COR-L47 (cell line): ENCODE results near the gene KRT81.
"Not testable (repeated sequence)": the region's sequence is repeated elsewhere in the genome, so short reads cannot be mapped to it uniquely, and the experiment has no call there.

ENCODE experiments used
- DNase-seq: peaks from one replicate; lab custom pipeline; 2025; lab: John Stamatoyannopoulos, UW

KRT81 gene

GRCh38 chr12:52253391-52254179 is 37.7 kb downstream of the KRT81 start:
- no peak for DNase-seq

DNA sequence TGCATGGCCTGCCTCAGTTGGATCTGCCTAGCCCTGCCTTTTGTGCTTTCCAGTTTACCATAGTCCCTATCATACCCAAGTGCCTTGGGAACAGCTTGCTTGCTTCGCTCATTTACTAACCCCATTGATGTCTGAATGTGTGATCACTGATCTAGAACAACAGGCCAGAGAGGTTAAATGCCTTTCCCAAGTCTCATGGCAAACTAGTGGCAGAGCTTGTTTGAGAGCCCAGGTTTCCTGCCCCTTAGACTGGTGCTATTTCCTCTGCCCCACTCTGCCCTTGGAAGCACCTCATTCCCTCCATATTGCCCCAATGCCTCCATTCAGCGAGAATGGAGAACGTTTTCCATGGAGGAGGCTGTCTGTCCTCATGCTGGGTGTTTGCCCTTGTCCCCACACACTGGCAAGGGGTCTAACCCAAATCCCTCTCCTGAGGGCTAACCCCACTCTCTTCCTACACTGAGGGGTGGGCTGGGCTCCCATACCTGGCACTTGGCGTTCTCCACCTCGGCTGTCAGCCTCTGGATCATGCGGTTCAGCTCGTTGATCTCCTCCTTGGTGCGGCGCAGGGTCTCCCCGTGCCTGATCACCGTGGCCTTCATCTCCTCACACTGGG is 38.5 kb downstream of the KRT81 start:
- DNase-seq: no peak

DNA sequence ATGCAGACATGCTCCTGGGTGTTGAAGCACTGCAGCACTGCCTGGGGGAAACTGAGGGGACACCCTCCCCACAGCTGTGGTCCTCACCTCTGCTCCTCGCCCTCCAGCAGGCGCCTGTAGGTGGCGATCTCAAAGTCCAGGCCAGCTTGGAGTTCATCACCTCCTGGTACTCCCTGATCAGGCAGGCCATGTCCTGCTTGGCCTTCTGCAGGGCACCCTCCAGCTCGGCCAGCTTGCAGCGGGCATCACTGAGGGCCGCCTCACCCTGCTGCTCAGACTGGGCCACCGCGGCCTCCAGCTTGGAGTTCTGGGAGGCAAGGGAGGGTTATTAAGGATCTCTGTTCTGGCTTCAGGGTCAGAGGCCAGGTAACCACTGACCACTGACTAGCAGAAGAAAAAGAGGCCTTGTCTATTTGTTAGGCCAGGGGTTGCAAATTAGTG is 39.1 kb downstream of the KRT81 start:
- DNase-seq: not testable (repeated sequence)

GRCh38 chr12:52251367-52252051 is 39.8 kb downstream of the KRT81 start:
- no peak for DNase-seq

- DNase-seq: no peak
Observed at GRCh38 chr12:52250048-52250990, 41.0 kb downstream of the KRT81 start.

GRCh38 chr12:52249511-52250047 is 41.8 kb downstream of the KRT81 start:
- DNase-seq: no peak

- no peak for DNase-seq
Observed at GRCh38 chr12:52248541-52249461, 42.5 kb downstream of the KRT81 start.

DNA sequence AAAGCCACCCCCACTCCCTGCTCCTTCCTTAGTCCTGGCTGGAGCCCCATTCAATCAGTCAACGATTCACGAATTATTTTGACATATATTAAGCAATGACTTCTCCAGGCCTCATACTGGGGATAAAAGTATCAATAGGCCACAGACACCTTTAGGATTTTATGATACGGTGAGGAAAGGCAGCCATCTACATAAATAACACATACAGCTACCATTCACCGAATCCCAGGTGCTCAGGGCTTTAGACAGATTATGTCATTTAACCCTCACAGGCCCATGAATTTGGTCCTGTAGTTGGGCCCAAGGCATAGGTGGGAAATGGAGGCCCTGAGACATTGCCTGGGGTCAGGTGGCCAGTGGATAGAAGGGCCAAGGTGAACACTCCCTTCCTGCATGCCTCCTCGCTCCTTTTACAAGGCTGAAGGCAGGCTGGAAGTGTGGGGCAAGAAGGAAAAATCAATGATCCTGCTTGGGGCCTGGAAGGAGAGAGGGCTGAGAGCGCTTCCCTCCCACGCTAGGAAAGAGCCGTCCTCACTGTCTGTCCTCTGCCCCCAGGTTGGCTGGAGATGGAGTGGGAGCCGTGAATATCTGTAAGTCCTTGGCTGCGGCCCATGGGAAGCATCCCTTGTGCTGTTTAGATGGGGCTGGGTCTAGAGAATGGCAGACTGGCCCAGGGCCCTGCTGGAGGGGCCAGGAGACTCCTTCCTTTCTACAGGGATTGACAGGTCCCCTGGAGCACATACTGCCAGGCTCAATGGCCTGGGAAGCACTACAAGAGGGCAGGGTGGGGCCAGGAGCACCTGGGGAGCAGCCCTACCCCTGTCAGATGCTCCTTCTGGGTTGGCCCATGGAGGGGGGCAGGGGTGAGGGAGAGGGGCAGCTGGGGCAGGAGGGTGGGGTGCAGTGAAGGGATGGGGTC is 43.5 kb downstream of the KRT81 start:
- DNase-seq: no peak

GRCh38 chr12:52246720-52247621 is 44.4 kb downstream of the KRT81 start:
- no peak for DNase-seq

DNA sequence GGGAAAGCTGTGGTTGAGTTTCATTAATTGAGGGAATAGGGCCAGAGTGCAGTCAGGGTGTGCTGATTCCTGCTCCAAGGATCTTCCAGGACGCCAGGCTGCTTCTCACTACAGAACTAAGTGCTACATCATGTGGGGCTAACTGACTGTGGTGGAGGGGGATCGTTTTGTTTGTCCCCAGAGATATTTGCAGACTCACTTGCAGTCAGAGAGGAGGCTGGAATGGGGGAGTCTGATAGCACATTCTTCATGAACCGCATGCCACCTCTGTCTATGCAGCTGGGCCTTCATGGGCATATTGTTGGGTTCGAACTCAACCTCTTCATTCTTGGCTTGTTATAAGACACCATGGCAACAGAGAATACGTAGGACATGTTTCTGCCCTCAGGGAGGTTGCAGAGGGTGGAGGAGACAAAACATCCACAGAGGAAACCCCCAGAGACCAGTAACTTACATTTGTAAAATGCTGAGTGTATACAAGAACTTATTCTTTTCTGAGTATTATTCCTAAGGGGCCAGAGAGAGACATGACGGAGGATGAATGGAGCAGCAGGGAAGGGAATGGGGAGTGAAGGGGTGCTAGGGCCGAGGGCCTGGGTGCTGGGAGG is 45.3 kb downstream of the KRT81 start:
- DNase-seq: no peak

DNA sequence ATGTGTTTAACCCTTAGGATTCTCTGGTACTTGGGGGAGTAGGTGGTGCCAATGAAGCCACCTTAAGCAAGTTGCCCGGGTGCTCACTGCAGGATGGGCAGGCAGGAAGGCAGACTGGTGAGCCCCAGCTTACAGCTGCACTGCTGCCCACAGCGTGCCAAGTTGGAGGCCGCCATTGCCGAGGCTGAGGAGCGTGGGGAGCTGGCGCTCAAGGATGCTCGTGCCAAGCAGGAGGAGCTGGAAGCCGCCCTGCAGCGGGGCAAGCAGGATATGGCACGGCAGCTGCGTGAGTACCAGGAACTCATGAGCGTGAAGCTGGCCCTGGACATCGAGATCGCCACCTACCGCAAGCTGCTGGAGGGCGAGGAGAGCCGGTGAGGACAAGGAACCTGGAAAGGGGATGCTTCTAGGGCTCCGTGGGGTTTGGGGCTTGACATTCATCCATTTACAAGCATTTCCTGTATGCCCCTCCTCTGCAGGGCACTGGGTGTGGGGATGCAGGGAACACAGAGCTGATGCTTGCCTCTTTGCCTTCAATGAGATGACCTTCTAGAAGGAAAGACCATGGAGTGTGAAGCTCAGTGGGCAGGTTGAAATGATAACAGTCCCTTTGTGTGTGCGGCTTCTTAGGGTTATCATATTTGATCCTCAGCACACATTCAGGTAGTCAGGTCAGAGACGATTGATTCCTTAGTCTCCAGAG is 45.9 kb downstream of the KRT81 start:
- no peak for DNase-seq

DNA sequence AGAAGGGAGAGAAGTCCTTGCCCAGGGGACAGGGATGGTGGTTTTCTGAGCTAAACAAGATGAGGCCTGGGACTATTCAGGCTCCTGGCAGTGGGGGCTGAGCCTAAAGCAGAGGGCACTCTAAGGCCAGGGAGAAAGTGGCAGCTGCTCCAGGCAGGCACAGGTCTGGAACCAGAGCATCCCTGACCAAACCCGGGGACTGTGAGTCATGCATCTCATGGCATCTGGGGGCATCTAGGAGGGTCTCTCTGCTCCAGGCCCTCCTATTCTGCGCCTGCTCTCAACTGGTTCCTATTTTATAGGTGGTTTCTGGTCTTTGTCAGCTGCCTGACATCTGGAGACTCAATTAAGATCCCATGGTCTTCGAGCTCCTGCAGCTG is 46.7 kb downstream of the KRT81 start:
- no peak for DNase-seq

DNA sequence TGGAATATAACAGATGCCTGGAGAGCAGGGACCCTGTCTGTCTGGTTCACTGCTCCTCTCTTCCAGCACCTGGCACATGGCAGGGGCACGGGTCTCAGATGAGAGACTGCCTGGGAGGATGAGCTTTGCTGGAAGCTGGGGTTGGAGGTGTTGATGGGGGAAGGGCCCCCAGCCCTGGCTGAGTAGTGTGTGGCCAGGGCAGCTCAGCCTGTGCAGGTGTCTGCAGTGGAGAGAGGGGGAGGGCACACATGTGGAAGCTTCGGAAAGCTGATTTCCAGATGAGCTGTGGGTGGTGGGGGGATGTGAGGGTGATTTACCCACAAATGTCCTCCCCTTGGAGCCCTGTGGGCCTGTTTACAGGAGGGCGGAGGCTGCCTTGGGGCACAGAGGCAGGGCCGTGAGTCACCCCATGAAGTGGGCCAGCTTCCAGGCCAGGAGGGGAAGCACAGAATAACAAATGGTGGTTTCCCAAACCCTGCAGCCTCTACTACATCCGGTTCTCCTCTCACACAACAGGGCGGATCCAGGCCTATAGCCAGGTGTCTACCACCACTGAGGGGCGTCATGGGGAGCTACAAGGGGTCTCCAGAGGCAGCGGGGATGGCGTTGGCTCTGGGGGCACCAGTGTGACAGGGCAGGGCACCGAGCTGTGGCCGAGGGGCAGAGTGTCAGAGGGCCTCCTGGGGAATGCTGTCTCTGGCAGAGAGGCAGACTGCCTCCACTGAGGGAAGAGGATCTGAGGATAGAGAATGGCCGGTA is 47.3 kb downstream of the KRT81 start:
- DNase-seq: peak; percentile 57

- no peak for DNase-seq
Observed at GRCh38 chr12:52243259-52243855, 48.0 kb downstream of the KRT81 start.

DNA sequence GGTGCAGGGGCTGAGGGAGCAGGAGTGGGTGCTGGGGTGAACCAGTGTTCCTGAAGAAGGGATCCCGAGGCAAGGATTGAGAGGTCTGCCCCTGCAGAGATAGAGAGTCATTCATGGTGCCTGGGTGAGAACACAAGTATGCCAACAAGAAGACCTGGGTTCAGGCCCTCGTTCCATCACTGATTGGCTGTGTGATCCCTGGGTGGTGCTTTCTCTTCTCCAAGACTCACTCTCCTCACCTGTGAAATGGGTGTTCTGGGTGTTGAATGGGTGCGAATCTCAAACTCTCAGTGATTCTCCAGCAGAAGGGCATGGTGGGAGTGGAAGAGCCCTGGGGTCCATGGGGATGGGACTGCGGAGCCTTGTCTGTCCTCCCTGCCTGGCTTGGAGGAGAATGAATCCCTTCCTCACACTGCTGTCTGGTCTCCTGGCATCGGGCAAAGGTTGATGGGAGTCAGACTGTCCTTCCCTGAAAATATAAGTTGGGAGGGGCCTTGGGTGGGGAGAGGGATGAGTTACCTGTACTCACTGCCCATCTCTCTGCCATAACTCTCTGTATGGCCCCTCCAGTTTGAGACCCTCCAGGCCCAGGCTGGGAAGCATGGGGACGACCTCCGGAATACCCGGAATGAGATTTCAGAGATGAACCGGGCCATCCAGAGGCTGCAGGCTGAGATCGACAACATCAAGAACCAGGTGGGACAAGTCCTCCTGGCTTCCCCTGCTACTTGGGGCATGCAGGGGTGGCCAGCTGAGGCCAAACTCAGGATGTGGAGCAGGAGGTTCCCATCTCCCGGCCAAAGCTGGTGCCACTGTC is 48.7 kb downstream of the KRT81 start:
- DNase-seq: no peak
